ENCODE data around the gene PPP5C.
"Not testable (repeated sequence)": the region's sequence is repeated elsewhere in the genome, so short reads cannot be mapped to it uniquely, and the experiment has no call there.

Gene PPP5C

DNA sequence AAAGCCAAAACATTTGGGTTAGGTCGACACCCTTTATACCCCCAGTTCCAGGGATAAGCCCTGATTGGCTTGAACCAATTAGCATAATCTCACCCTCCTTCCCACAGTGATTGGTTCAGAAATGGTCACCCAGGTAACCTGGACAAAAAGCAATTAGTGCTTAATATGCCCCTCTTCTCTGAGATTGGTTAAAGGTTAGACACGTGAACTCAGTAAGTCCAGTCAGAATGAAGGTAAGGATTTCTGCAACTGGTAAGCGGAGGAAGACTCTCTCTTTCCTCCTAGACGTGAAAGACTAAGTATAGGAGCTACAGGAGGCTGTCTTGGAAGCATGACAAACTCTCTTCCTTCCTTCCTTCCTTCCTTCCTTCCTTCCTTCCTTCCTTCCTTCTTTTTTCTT is 83.1 kb downstream of the PPP5C start:
- Histone ChIP-seq H3K4me1 (ENCODE audit: insufficient read depth, low read length) (no peaks in the 10 kb centered on the region), H3K4me3 (ENCODE audit: low read depth in 1 of 2, low read length in 2 of 2) (no peak overlapping the region), H3K27me3 (ENCODE audit: insufficient read depth, low read length, poor library complexity) (no peaks in the 10 kb centered on the region), H3K9me3 (ENCODE audit: insufficient read depth, low read length, severe bottlenecking) (no peaks in the 10 kb centered on the region), H3K79me2 (ENCODE audit: insufficient read depth, low read length) (no peaks in the 10 kb centered on the region), H2AFZ (ENCODE audit: low read depth, low read length) (no peak overlapping the region), H3K36me3 (ENCODE audit: insufficient read depth, low read length) (no peaks in the 10 kb centered on the region), H4K20me1 (ENCODE audit: insufficient read depth, low read length) (no peaks in the 10 kb centered on the region), H3K4me2 (ENCODE audit: insufficient read depth, low read length) (no peak overlapping the region), H3K27ac (ENCODE audit: low read length) (no peak overlapping the region), H3K9ac (ENCODE audit: low read depth, low read length) (no peak overlapping the region)
- ATAC-seq (ENCODE audit: insufficient read depth, low read depth) (no peak), DNase-seq (no peak)
- no peak for TF ChIP-seq EZH2 (IDR thresholded peaks at IDR 0.05; ENCODE audit: borderline replicate concordance, low read depth, low read length, severe bottlenecking)
- TF ChIP-seq, protein P1, sequence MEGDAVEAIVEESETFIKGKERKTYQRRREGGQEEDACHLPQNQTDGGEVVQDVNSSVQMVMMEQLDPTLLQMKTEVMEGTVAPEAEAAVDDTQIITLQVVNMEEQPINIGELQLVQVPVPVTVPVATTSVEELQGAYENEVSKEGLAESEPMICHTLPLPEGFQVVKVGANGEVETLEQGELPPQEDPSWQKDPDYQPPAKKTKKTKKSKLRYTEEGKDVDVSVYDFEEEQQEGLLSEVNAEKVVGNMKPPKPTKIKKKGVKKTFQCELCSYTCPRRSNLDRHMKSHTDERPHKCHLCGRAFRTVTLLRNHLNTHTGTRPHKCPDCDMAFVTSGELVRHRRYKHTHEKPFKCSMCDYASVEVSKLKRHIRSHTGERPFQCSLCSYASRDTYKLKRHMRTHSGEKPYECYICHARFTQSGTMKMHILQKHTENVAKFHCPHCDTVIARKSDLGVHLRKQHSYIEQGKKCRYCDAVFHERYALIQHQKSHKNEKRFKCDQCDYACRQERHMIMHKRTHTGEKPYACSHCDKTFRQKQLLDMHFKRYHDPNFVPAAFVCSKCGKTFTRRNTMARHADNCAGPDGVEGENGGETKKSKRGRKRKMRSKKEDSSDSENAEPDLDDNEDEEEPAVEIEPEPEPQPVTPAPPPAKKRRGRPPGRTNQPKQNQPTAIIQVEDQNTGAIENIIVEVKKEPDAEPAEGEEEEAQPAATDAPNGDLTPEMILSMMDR (IDR thresholded peaks at IDR 0.05; ENCODE audit: borderline replicate concordance, extremely low read depth, low read length, poor library complexity, severe bottlenecking): no peak

DNA sequence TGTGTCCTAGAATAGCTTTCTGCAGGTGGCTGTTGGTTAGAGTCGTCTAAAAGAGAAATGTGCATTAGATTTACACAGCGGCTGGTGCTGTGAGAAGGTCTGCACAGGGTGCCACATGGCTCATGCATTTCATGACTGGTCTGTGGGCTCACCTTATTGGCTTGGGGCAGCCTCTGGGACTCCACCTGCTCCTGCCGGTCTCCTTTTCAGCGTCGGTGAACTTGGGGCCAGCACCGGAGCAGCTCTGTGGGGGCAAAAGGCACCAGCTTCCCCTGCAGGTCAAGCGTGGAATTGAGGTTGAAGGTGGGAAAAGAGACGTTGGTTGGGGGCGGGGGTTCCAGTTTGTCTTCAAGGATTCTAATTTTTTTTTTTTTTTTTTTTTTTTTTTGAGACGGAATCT is 84.9 kb downstream of the PPP5C start:
- DNase-seq (no peak), ATAC-seq (ENCODE audit: insufficient read depth, low read depth) (no peak)
- Histone ChIP-seq H3K36me3 (ENCODE audit: insufficient read depth, low read length) (no peaks in the 10 kb centered on the region), H3K9me3 (ENCODE audit: insufficient read depth, low read length, severe bottlenecking) (no peaks in the 10 kb centered on the region), H3K4me3 (ENCODE audit: low read depth in 1 of 2, low read length in 2 of 2) (no peak overlapping the region), H3K9ac (ENCODE audit: low read depth, low read length) (no peak overlapping the region), H2AFZ (ENCODE audit: low read depth, low read length) (no peak overlapping the region), H3K4me1 (ENCODE audit: insufficient read depth, low read length) (no peaks in the 10 kb centered on the region), H4K20me1 (ENCODE audit: insufficient read depth, low read length) (no peaks in the 10 kb centered on the region), H3K79me2 (ENCODE audit: insufficient read depth, low read length) (no peaks in the 10 kb centered on the region), H3K27me3 (ENCODE audit: insufficient read depth, low read length, poor library complexity) (no peaks in the 10 kb centered on the region), H3K27ac (ENCODE audit: low read length) (no peak overlapping the region), H3K4me2 (ENCODE audit: insufficient read depth, low read length) (no peak overlapping the region)
- no peak for TF ChIP-seq EZH2 (IDR thresholded peaks at IDR 0.05; ENCODE audit: borderline replicate concordance, low read depth, low read length, severe bottlenecking)
- TF ChIP-seq, protein P1 (IDR thresholded peaks at IDR 0.05; ENCODE audit: borderline replicate concordance, extremely low read depth, low read length, poor library complexity, severe bottlenecking): peak; percentile 25

DNA sequence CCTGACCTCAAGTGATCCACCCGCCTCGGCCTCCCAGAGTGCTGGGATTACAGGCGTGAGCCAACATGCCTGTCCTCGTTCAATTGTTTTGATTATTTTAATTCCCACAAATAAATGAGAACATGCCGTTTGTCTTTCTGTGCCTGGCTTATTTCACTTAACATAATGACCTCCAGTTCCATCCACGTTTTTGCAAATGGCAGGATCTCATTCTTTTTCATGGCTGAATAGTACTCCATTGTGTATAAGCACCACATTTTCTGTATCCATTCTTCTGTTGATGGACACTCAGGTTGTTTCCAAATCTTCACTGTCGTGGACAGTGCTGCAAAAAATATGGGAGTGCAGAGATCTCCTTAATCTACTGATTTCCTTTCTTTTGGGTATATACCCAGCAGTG is 86.6 kb downstream of the PPP5C start:
- H3K4me2 ChIP-seq (ENCODE audit: insufficient read depth, low read length); H2AFZ ChIP-seq (ENCODE audit: low read depth, low read length); H3K27ac ChIP-seq (ENCODE audit: low read length); H3K4me1 ChIP-seq (ENCODE audit: insufficient read depth, low read length); H3K9ac ChIP-seq (ENCODE audit: low read depth, low read length); H3K27me3 ChIP-seq (ENCODE audit: insufficient read depth, low read length, poor library complexity); H3K79me2 ChIP-seq (ENCODE audit: insufficient read depth, low read length); H3K36me3 ChIP-seq (ENCODE audit: insufficient read depth, low read length); H3K9me3 ChIP-seq (ENCODE audit: insufficient read depth, low read length, severe bottlenecking); ATAC-seq (ENCODE audit: insufficient read depth, low read depth); DNase-seq; H4K20me1 ChIP-seq (ENCODE audit: insufficient read depth, low read length); H3K4me3 ChIP-seq (ENCODE audit: low read depth in 1 of 2, low read length in 2 of 2): not testable (repeated sequence)

DNA sequence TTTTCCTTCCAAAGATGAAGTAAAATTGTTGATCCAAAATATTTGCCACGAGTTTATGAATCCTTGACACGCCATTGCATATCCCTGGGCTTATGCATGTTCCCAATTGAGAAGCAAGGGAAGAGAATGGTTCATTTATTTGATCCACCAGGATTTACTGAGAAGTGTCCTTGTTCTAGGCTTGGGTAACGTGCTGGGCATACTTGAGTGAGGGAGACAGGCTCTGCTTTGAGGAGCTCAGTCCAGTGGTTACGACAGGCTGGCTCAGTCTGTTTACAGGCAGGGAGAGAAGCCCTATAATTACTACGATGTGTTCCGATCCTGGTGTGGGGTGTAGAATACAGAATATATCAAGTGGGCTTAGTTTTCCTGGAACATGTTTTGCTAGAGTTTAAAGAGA is 88.1 kb downstream of the PPP5C start:
- no peak for TF ChIP-seq EZH2 (IDR thresholded peaks at IDR 0.05; ENCODE audit: borderline replicate concordance, low read depth, low read length, severe bottlenecking)
- TF ChIP-seq, protein P1 (IDR thresholded peaks at IDR 0.05; ENCODE audit: borderline replicate concordance, extremely low read depth, low read length, poor library complexity, severe bottlenecking): no peak
- Histone ChIP-seq H3K9ac (ENCODE audit: low read depth, low read length) (no peak overlapping the region), H3K79me2 (ENCODE audit: insufficient read depth, low read length) (no peaks in the 10 kb centered on the region), H4K20me1 (ENCODE audit: insufficient read depth, low read length) (no peaks in the 10 kb centered on the region), H3K4me2 (ENCODE audit: insufficient read depth, low read length) (no peak overlapping the region), H3K4me3 (ENCODE audit: low read depth in 1 of 2, low read length in 2 of 2) (no peak overlapping the region), H3K27me3 (ENCODE audit: insufficient read depth, low read length, poor library complexity) (no peaks in the 10 kb centered on the region), H3K4me1 (ENCODE audit: insufficient read depth, low read length) (no peaks in the 10 kb centered on the region), H2AFZ (ENCODE audit: low read depth, low read length) (no peak overlapping the region), H3K27ac (ENCODE audit: low read length) (no peak overlapping the region), H3K36me3 (ENCODE audit: insufficient read depth, low read length) (no peaks in the 10 kb centered on the region), H3K9me3 (ENCODE audit: insufficient read depth, low read length, severe bottlenecking) (no peaks in the 10 kb centered on the region)
- no peak for ATAC-seq (ENCODE audit: insufficient read depth, low read depth)
- DNase-seq: no peak

DNA sequence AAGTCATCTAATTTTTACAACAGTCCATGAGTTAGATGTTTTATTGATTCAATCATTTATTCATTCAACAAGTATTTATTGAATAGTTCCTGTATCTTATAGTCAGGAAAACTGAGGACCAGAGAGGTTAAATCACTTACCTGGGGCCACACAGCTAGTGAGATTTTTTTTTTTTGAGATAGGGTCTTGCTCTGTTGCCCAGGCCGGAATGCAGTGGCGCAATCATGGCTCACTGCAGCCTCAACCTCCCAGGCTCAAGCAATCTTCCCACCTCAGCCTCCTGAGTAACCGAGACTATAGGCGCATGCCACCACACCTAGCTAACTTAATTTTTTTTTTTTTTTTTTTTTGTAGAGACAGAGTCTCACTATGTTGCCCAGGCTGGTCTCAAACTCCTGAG is 88.8 kb downstream of the PPP5C start:
- H3K9ac ChIP-seq (ENCODE audit: low read depth, low read length); H3K4me3 ChIP-seq (ENCODE audit: low read depth in 1 of 2, low read length in 2 of 2); ATAC-seq (ENCODE audit: insufficient read depth, low read depth); H3K79me2 ChIP-seq (ENCODE audit: insufficient read depth, low read length); H3K36me3 ChIP-seq (ENCODE audit: insufficient read depth, low read length); H3K27me3 ChIP-seq (ENCODE audit: insufficient read depth, low read length, poor library complexity); H2AFZ ChIP-seq (ENCODE audit: low read depth, low read length); H3K9me3 ChIP-seq (ENCODE audit: insufficient read depth, low read length, severe bottlenecking); DNase-seq; H4K20me1 ChIP-seq (ENCODE audit: insufficient read depth, low read length); H3K27ac ChIP-seq (ENCODE audit: low read length); H3K4me1 ChIP-seq (ENCODE audit: insufficient read depth, low read length); H3K4me2 ChIP-seq (ENCODE audit: insufficient read depth, low read length): not testable (repeated sequence)
